Measurements from ENCODE around the gene ITPKA.
A peak's percentile ranks its signal among the peaks of the same experiment; 100 is the strongest.

The ITPKA gene

DNA sequence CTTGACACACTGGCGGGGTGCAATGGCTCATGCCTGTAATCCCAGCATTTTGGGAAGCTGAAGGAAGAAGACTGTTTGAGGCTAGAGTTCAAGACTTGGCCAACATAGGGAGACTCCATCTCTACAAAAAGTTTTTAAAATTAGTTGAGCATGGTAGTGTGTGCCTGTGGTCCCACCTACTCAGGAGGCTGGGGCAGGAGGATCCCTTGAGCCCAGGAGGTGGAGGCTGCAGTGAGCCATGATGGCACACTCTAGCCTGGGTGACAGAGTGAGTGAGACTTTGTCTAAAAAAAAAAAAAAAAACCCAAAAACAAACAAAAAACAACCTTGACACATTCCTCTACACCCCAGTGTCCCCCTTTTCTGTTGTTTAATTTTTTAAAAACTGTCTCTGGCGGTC lies 4.0 kb upstream of the ITPKA start:
- H3K4me3 ChIP-seq (ENCODE audit: low read depth, low read length) = no peak overlapping the region

DNA sequence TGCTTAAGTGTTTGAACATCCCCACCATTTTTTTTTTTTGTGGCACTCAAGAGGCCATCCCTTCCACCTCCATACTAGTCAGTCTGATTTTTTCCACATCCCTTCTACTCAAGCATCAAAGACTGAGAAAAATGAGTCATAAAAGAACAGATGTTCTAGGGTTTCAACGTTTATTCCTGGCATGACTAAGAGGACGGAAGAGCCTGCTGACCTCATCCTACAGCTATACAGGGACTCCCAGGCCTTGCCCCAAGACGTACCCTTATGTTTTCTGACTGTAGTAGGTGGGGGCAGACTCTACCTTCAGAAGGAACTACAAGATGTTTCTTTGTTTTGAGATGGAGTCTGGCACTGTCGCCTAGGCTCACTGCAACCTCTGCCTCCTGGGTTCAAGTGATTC lies 3.3 kb upstream of the ITPKA start:
- H3K4me3 ChIP-seq (ENCODE audit: low read depth, low read length) = no peak overlapping the region

DNA sequence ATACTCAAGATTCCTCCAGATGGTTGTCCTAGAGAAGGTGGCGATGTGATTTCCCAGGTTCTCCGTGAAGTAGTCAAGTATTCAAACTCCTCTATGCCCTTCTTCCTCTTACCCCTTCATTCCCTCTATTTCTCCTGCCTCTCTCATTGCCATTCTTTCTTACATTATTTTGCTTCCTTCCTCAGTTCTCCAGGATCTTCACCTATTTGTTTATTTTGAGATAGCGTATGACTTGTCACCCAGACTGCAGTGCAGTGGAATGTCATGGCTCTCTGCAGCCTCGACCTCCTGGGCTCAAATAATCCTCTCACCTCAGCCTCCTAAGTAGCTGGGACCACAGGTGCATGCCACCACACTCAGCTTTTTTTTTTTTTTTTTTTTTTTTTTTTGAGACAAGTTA lies 1.8 kb upstream of the ITPKA start:
- no peak overlapping the region for H3K4me3 ChIP-seq (ENCODE audit: low read depth, low read length)

DNA sequence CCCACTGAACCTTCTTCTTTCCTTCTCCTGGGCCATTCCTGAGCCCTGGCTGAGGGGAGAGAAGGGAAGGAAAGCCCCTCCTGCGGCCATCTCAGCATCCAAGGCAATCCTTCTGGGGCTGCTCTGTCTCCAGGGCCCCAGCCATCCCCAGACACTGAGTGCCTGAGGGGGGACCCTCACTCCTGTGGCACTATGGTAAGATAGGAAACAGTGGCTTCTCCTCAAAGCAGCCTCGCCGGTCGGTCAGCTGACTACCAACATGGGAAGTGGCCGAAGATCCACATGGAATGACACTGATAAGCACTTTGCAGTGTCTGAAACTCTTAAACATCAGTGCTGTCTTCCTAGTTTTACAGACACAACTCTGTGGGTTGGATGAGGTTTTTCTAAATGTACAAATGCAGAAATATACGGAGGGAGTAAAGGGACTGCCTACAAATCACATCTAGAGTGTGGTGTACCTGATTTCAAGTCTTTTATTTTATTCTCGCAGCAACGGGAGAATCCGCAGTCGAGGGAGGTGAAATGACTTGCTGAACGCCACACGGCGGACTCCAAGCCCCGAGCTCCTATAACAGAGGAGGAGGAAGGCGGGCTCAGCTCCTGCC lies 973 bp upstream of the ITPKA start:
- H3K4me3 ChIP-seq (ENCODE audit: low read depth, low read length) = peak overlapping the region; percentile 35

DNA sequence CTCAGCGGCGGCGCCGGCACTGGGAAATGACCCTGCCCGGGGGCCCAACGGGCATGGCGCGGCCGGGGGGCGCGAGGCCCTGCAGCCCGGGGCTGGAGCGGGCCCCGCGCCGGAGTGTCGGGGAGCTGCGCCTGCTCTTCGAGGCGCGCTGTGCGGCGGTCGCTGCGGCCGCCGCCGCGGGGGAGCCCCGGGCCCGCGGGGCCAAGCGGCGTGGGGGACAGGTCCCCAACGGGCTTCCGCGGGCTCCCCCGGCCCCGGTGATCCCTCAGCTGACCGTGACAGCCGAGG lies 172 bp downstream of the ITPKA start:
- no peak overlapping the region for H3K4me3 ChIP-seq (ENCODE audit: low read depth, low read length)

DNA sequence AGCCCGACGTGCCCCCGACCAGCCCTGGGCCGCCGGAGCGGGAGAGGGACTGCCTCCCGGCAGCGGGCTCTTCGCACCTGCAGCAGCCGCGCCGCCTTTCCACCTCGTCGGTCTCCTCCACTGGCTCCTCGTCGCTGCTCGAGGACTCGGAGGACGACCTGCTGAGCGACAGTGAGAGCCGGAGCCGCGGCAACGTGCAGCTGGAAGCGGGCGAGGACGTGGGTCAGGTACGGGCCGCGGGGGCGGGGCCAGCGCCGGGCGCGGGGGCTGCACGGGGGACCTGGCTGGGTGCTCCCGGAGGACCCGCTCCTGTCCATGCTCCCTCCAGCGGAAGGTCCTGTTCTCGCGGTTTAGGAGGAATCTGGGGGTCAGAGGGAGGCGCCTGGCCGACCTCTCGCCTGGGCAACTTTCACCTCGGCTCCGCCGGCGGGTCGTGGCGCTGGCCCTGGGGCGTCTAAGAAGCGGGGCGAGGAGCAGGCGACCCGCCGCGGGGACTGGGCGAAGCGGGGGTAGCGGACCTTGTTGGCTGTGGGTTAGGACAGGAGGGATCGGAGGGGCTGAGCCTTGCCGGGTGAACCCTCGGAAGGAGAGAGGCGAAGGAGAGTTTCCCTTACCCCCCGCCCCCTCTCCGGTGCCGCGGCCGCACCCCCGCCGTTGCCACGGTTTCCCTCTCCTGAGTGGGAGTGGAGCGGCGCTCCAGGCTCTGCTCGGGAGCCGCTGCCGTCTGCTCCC lies 682 bp downstream of the ITPKA start:
- peak overlapping the region; percentile 17 for H3K4me3 ChIP-seq (ENCODE audit: low read depth, low read length)

DNA sequence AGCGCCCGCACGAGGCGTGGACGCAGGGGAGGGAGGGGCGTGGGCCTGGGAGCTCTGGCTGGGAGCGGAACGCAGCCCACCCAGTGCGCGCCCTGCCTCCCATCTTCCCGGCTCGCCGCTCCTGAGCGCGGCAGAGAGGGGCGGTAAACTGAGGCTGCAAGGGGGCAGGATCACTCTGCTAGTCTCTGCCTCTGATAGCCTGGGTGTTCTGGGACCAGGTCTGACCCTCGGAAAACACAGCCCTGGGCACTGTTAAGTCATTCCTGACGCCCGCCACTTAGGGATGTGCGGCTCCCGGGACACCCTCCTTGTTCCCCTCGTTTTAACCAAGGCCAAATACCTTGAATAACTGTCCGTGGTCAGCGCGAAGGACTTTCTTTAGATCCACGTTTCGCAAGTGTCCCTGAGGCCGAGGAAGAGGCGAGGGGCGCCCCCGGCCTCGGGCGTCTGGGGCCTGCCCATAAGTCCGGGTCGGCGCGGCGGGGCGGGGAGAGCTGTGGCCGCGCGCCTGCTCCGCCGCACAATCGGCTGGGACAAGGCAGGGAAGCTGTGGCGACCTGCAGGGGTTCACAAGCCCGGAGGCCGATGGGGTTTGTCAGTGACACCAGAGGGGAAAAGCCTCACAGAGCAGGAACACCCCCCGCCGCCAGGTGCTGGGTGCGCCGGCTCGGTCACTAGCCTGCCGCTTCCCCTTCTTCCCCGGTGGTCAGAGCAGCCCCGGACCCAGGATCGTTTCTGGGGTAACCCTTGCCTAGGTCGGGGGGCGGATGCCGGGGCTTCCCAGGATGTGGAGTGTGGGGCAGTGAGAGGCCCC lies 1.5 kb downstream of the ITPKA start:
- H3K4me3 ChIP-seq (ENCODE audit: low read depth, low read length) = peak overlapping the region; percentile 13

DNA sequence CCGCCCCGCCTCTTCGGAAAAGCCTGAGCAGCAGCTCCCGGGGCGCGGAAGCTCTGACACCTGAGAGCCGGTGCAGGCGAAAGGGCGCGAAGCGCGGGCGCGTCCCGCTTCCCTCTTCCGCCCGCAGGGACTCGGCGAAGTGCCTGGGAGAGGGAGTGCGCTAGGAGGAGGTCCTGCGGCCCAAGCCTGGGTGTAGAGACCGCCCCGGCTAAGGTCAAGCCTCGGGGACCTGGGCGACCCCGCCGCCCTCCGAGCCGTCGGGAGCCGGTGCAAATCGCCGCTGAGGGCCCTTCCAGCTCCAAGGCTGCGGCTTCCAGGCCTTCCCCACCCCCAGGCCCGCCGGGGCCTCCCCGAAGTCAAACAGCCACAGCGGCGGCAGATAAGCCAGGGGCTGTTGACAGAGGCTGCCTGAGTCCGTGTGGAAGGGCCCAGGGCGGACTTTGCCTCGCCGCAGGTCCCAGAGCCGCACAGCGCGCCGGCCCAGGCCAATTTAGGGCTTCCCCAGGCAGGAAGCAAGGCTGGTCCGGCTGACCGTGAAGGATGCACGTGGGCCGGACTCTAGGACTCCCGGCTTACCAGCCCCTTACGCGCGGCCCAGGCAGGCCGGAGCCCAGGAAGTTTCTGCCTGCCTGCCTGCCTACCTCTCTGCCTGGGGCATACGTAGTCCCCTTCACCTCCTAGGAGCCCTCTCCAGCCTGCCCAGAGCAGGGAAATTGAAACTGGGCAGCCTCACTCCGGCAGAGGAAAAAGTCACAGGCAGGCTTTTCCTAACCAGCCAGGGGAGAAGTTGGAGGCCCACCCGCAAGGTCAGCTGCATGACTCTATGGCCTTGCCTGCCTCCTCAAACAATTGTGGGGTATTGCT lies 2.3 kb downstream of the ITPKA start:
- H3K4me3 ChIP-seq (ENCODE audit: low read depth, low read length) = peak overlapping the region; percentile 13

DNA sequence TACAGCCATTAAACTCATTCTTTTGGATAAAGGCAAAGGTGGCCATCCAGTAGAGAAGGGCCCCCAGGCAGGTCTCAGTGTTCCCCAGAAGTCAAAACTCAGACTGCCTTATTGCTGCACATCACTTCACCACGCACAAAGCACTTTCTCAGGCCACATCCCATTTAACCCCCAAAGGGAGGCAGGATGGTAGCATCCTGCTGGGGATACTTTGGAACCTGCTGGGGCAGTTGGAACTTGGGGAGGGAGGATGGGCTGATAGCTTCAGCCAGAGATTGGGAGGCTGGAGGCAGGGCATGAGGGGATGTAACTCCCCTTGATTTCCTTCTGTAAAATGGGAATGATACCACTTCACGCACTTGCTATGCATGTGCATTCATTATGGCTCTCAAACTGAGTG lies 5.0 kb downstream of the ITPKA start:
- H3K4me3 ChIP-seq (ENCODE audit: low read depth, low read length) = no peak overlapping the region

DNA sequence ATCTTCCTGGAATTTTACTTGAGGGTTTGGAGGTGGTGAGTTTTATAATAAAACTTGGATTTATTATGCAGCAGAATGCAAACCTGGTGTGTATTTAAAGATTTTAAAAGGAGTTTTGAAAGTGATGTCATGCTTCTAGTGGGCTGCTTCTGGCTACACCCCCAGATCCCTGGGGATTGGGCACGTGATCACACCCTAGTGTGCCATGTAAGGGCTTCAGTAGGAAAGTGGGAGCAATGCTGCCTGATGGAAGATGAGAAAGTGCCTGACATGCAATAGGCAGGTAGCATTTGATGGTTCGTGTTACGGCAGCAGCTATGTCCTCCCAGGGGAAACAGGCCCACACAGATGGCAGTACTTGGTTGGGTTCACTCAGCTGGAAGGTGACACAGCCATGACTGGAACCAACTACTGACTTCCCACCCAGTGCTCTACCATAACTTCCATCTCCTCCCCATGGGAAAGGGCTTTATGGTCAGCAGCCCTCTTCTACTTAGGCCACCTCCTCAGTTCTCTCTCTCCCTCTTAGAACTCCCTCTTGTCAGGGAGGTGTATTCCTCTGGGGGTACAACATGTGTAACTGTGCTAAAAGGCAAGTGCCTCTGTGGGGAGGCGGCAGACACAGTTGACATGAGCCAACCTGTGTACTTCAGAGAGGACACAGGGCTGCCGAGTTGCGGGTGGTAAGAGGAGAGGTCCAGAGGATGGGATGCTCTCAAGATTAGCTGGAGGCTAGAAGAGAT lies 5.6 kb downstream of the ITPKA start:
- no peak overlapping the region for H3K4me3 ChIP-seq (ENCODE audit: low read depth, low read length)

DNA sequence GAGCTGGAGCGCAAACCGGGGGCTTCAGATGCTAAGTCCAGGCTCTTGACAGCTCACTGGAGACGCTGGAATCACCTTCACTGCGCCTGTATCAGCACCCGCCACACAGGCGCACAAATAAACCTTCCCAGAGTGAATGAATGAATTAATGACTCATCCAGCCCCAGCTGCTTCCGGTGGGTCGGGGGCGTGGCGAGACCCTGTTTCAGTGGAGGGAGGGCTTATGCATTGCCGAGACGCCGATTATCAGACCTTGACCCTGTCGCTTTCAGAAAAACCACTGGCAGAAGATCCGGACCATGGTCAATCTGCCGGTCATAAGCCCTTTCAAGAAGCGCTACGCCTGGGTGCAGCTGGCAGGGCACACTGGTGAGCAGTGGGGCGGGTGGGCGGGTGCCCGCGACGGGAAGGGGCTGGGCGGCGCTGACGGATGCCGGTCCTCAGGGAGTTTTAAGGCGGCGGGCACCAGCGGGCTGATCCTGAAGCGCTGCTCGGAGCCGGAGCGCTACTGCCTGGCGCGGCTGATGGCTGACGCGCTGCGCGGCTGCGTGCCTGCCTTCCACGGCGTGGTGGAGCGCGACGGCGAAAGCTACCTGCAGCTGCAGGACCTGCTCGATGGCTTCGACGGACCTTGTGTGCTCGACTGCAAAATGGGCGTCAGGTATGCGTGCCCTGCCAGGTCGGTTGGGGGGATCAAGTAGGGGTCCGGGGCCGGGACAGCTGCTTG lies 7.7 kb downstream of the ITPKA start:
- peak overlapping the region; percentile 20 for H3K4me3 ChIP-seq (ENCODE audit: low read depth, low read length)

DNA sequence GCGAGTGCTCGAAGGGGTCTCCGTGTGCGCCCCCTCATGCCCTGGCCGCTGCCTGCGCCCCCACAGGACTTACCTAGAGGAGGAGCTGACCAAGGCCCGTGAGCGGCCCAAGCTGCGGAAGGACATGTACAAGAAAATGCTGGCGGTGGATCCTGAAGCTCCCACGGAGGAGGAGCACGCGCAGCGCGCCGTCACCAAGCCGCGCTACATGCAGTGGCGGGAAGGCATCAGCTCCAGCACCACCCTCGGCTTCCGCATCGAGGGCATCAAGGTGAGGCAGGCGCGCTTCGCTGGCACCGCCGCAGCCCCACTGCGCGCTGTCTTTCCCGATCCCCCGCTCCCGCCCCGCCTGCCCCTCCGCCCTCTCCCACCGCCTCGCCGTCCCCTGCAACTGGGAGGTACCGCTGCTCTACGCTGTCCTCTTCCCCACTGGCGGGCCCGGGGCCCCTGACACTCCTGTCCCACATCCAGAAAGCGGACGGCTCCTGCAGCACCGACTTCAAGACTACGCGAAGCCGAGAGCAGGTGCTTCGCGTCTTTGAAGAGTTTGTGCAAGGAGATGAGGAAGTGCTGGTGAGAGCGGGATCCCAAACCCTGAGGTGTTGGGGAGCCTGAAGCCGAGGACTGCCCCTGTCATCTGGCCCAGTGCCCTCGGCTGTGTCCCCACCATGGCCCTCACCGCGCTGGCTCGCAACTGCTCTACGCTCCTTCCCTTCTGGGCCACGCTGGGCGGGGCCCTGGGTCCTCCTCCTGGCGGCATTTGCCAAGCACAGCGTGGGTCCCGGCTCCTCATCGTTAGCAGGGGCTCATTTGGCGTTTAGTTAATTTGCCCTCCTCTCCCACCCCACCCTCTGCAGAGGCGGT lies 8.5 kb downstream of the ITPKA start:
- H3K4me3 ChIP-seq (ENCODE audit: low read depth, low read length) = peak overlapping the region; percentile 4

DNA sequence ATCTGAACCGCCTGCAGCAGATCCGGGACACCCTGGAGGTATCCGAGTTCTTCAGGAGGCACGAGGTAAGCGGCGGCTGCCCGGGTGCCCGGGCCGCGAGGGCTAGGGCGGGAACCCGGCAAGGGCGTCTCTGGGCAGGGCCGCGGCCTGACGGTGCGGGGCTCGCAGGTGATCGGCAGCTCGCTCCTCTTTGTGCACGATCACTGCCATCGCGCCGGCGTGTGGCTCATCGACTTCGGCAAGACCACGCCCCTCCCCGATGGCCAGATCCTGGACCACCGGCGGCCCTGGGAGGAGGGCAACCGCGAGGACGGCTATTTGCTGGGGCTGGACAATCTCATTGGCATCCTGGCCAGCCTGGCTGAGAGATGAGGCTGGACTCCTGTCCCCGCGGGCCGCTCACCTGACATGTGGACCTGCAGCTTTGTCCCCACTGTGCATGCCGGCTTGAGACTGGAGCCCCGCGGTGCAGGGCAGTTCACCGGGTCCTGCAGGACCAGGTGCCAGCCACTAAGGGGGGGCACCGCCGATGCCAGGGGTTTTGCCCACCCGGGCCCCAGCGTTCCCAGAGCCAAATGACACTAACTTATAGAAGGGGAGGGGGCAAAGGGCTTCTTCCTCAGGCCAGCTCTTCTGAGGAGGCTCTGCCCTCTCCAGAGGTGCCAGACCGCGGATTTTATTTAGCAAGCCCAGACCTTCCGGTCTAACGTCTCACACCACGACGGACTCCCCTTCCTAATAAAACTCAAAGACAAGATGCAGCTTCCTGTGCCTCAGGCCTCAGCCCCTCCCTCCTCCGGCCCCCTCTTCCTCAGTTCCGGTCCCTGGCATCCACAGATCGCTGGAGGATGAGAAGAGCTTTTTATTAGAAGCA lies 9.4 kb downstream of the ITPKA start:
- no peak overlapping the region for H3K4me3 ChIP-seq (ENCODE audit: low read depth, low read length)

DNA sequence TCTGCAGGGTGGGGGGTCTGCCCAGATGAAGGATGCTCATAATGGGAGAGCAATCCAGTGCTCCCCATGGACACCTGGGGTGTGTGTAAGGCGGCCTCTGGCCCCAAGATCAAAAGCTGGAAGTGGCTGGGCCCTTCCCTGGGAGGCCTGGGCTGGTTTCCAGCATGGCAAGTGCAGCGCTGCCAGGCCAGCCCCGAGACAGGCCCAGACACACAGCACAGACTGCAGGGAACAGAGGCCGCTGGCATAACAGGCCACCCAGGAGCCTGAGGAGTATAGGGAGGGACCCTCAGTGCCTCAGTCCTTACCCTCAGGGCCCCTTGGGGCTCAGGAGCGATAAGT lies 10.0 kb downstream of the ITPKA start:
- H3K4me3 ChIP-seq (ENCODE audit: low read depth, low read length) = no peak overlapping the region

DNA sequence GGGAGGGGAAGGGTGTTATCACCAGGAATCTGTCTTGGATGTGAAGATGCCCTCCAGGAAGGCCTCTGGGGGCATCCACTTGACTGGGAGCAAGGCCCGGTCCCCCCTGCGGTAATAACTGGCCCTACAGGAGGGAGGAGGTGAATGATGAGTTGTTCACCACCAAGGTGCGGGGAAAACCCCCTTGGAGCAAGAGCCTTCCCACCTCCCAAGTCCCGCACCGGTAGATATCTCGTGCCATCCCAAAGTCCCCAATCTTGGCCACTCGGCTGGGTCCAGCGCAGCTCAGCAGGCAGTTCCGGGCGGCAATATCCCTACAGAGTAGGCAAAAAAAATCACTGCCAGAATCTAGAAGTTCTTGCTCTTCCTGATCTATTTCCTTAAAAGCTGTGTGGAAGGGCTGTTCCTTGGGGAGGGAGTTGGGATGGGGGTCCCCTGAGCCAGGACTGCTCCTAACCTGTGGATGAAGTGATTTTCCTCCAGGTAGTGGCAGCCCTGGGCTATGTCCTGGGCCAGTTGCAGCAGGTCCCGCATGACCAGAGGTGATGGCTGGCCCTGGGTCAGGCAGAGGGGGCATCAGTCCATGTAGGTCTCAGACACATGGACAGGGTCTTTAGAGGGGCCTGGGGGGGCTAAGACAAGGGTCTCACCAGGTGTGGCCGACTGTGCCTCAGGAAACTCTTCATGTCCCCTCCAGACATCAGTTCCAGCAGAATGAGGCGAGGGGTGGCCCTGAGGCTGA lies 11.2 kb downstream of the ITPKA start:
- H3K4me3 ChIP-seq (ENCODE audit: low read depth, low read length) = no peak overlapping the region

DNA sequence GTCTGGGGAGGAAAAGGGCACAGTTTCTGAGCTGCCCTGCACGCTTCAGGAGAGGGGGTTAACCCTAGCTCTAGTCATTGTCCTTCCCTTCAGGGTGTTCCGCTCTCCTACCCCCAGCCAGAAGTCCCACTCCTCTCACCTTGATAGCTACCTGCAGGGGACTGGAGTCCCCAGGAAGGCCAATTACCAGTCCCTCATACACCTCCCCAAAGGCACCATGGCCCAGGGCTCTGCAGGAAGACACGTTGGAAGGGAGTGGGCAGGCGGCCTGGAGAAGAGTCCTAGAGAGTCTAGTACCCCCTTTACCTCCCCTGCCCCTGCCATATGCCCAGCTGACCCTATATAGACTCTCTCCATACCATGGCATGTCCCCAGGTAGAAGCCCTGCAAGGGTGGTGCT lies 12.1 kb downstream of the ITPKA start:
- H3K4me3 ChIP-seq (ENCODE audit: low read depth, low read length) = no peak overlapping the region

DNA sequence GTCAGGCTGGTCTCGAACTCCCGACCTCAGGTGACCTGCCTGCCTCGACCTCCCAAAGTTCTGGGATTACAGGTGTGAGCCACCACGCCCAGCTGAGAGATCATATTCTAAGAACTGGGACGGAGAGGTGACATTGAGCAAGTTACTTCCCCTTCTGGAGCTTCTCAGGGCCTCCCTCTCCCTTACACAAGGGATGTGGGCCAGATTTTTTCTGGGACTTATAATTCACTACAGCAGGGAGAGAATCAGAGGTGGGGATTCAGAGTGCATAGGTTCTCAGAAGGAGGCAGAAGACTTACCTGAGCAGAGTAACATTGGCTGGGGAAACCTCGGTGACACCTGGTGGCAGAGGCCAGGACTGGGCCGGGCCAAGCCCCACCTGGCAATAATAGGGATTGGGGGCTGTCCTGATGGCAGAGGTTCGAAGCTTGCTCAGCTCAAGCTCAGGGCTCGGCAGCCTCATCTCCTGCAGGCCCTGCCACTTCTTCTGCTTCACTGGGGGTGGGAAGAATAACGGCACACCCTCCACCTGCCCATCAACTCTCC lies 13.2 kb downstream of the ITPKA start:
- no peak overlapping the region for H3K4me3 ChIP-seq (ENCODE audit: low read depth, low read length)
